Right ventricle myocardium inferior (tissue), 1 donor: Measurements from ENCODE around the gene BTBD18. TPM values are rescaled to one million over a fixed set of nuclear protein-coding genes. Genes with fewer than 3 reads are reported as not detected.

Experiments used
- ATAC-seq: fragments of 200-7000 bp; cut with Tn5 transposase; one replicate; pipeline ENCODE4 v1.9.1; 2020; ENCODE audit warnings: mild to moderate bottlenecking, moderate library complexity
- DNase-seq: peaks from one replicate; pipeline ENCODE4 v3.0.0; 2021; ENCODE audit errors: missing footprints
- intact Hi-C: fragments of 100-400 bp; cut with DNase I; formaldehyde crosslinking; loops from one replicate; pipeline ENCODE4 v1.11.0; 2022
- total RNA-seq: library from RNA; stranded (reverse); fragmentation: NEBNext Ultra II Directional; extraction: Animal tissue kit (Norgen Biotek cat#: 25700); gene quantifications from one replicate; pipeline ENCODE4 v1.2.1, GENCODE V29; 2021
- donor health status: DM: no; HTN: yes; CAD: no; lungs with severe emphysema.

Gene BTBD18
- total RNA-seq, 1 donor from 2014 or later = not detected

DNA sequence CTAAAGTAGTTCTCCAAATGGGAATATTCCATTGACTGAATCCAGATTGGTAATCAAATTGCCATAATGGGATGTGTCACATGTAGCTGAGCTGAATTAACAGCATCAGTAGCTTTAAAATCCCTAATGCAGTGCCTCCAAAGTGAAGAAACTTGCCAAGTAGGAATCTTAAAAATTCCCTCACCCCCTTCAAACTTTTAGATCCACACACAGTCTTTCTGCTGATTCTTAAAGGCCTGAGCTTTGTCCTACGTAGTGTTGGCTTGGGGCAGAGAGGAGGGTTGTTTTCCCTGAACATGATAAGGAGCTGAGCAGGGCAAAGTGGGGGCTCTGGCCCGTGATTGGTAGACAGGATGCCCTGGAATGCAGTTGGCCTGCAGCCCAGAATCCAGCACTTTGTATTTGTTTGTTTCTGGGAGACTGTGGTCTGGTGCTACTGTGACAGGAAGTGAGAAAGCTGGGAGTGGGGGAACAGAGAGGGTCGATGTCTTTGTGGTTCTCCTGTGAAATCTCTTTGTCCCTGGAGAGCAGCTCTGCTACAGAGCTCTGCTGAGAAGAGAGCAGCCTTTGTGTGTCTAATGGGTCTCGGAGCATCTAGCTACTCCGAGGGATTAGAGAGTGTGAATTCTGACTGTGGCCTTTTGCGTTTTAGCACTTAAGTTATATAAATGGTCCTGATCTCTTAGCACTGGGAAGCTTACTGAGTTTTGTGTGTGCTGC lies 26.9 kb upstream of the BTBD18 start:
- intact Hi-C loops = loop anchor here (1.0 to 2.0 kb wide), 2 partner anchors 16 to 20 kb away; no protein-coding TSS in a partner anchor
- DNase-seq (peak; percentile 93), ATAC-seq (peak; percentile 92)

DNA sequence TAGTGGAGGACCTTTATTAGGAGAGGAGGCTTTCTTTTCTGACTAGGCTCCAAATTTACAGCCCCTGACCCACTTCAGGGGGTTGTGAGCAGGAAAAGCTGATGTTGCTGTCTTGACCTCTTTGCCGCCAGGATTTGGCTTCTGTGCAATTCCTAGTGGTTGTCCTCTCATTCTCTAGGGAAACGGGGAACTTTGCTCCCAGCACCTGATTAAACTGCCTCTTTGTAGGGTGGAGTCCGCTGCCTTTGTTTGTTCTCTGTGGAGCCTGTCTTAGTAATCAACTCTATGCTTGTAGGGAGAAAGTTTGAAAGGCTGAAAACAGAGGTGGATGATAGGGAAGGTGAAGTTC lies 26.3 kb upstream of the BTBD18 start:
- DNase-seq = no peak
- ATAC-seq = no peak
- intact Hi-C loops = loop anchor here (1.0 to 2.0 kb wide), 2 partner anchors 16 to 21 kb away; no protein-coding TSS in a partner anchor

DNA sequence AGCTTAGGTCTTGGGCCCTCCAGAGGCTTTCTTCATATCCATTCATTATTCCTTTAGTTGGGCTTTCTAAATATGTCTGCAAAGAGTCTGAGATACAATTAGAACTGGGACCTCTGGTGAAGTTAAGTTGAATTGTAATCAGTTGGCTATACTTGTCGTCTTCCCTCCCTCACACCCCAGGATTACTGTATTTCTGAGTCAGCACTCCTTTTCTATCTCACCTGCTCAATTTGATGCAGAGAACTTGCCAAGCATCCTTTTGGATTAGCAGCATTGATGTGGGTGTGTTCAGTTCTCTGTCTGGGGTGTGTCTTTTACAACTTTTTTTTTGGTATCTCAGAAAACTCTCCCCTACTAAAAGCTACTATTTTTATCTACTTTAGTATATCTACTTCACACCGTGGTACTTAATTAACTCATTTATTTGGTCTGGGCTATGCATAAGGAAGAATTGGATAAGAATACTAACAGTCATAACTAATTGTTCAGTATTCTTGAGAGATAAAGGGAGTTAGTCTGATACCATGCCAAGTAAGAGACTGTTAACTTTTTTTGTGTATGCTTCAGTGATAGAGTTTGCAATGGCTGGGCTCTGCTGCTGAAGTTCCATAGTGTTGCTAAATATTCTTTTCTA lies 25.1 kb upstream of the BTBD18 start:
- intact Hi-C loops = no loop called here
- ATAC-seq = no peak
- DNase-seq = no peak

DNA sequence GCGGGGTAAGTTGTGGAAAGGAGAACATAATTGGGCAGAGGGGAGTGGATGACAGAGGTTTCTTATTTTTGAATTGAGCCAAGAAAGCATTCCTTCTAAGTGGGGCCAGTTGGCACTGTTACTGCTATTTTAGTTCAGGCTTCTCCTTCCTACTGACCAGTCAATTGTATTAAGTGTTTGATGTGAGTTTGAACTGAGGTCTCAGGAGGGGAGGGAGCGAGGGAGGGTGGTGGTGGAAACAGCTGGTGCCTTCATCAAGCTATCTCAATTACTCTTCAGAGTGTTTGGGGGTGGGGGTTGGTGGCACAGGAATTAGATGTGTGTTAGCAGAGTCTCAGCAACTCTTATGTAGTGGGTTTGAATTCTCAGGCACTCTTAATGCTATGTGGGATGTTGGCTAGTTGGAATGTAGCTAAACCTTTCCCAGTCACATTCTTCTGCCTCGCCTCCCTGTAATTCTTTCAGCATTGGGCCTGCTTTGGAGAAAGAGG lies 24.5 kb upstream of the BTBD18 start:
- DNase-seq = no peak
- no peak for ATAC-seq
- intact Hi-C loops = no loop called here

DNA sequence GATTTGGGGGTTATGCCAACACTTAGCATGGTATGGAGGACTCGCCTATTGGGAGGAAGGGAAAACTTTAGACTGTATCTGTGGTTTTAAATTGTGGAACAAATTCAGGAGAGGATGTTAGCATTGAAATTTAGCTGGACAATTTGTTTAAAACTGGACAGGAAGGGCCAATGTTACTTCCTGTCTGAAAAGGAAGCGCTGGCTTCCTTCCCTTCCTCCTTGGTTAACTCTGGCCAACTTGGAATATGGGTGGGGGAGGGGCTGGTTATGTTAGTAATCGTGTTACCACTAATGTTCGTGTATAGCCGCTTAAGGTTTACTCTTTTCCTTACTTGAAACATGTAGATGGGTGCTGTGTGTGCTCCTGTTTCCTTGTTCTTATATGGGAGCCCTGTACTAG lies 23.9 kb upstream of the BTBD18 start:
- no peak for ATAC-seq
- DNase-seq = no peak
- intact Hi-C loops = no loop called here

DNA sequence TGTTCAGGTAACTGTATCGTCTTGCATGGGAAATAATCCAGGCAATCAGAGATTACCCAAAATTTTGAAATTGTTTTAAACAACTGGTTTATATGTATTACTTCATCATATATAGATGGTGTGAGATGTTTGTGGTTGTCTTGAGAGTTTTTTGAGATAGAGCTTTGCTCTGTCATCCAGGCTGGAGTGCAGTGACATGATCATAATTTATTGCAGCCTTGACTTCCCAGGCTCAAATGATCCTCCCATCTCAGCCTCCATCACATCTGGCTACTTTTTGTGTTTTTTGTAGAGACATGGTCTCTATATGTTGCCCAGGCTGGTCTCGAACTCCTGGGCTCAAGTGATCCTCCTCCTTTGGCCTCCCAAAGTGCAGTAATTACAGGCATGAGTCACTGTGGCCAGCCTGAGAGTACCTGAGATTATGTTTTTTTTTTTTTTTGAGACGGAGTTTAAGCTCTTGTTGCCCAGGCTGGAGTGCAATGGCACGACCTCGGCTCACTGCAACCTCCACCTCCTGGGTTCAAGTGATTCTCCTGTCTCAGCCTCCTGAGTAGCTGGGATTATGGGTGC lies 21.5 kb upstream of the BTBD18 start:
- intact Hi-C loops = no loop called here
- ATAC-seq (no peak), DNase-seq (no peak)

DNA sequence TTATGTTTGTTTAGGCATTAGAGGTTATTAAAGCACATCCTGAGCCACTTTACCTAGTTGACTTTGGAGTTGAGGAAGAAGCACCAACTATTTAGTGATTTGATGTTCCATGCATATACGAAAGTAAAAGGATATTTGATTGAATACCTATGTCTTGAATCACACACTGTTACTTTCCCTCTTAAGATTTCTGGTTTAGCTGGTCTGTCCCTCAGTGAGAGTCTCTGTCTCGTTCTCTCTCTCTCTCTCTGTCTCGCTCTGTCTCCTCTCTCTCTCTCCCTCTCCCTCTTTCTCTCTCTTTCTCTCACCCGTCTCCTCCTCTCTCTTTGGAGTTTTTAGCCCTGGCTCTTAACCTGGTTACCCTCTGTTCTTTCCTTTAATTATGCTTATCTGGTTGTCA lies 20.9 kb upstream of the BTBD18 start:
- DNase-seq (no peak), ATAC-seq (no peak)
- intact Hi-C loops = no loop called here

DNA sequence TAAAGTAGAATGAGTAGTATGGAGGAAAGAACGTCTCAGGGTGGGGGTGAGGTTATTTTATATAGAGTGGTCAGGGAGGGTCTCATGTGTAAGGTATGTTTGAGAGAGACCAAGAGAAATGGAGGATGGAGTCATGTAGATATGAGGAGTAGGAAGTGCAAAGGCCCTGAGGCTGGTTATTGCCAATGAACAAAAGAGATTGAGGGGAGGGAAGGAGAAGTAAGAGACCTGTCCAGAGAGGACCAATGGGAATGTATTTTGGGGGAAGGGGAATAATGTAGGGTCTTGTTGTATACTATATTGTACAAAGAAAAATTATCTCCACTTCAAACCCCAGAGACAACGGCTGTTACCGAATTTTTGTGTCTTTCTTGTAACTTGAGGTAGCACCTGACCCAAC lies 19.7 kb upstream of the BTBD18 start:
- intact Hi-C loops = no loop called here
- DNase-seq = no peak
- no peak for ATAC-seq

DNA sequence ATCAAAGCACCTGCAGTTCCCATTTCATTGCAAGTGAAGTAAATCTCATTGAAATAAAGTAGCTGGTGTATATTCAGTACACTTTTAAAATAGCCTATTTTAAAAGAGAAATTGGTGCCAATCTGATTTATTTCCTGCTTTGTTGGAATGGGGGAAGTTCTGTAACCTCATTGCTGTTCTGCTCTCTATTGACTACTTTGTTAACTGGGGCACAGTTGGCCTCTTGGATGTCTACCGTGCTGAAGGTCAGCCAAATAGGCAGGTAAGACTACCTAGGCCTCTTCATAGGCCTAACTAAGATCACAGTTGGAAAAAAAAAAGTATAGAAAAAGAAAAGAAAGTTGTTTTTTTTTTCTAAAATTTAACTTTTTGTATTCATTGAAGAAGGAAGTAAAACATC lies 19.2 kb upstream of the BTBD18 start:
- intact Hi-C loops = no loop called here
- ATAC-seq (no peak), DNase-seq (no peak)

DNA sequence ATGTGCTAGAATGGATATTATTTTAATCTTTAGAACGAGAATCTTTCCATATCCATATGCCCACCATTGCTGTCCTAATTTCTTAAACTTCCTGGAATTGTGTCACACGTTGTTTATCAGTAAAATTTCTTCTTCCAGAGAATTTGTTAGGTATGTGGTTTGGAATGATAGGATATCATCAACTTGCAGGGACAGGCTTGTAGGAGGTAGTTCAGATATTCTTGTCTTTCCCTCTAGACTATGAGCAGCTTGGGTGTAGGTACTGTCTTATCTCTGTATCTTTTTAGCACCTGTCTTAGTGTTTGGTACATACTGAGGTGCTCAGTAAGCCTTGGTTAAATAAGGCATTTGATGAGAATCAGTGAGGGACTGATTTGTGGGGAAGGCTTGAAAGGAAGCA lies 13.4 kb upstream of the BTBD18 start:
- ATAC-seq (no peak), DNase-seq (no peak)
- intact Hi-C loops = no loop called here

DNA sequence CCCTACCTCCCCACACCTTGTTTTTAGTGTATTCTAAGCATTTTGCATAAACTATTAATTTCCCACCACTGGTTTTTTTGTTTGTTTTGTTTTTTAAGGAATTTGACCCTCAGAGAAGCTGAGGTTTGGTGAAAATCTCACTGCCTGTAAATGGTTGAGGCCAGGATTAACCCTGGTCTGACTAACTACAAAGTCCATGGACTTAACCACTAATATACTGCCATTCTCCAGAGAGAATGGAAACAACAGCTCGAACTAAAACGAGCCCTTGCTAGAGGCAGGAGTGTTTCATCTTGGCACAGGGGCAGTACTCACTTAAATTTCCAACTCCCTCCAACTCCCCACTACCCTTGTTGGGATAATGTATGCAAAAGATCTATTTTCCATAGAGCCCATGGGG lies 12.9 kb upstream of the BTBD18 start:
- no peak for DNase-seq
- no peak for ATAC-seq
- intact Hi-C loops = no loop called here

DNA sequence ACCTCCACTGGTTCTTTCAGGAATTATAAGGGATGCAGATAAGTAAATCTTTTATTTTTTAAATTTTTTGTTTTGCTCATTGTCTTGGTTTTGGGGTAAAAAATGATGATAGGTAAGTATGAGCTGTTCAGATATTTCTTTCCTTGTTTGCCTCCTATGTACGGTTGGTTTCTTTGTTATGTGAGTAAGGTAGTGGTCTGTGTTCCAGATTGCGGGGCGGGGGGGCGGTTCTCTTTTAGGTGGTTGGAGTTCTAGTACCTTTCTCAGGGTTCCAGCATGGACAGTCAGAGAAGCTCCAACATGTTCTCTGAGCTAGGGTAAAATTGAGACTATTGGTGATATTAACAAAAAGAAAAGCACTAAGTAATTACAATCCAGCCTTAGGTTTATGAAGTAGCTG lies 12.4 kb upstream of the BTBD18 start:
- ATAC-seq (no peak), DNase-seq (no peak)
- intact Hi-C loops = no loop called here

DNA sequence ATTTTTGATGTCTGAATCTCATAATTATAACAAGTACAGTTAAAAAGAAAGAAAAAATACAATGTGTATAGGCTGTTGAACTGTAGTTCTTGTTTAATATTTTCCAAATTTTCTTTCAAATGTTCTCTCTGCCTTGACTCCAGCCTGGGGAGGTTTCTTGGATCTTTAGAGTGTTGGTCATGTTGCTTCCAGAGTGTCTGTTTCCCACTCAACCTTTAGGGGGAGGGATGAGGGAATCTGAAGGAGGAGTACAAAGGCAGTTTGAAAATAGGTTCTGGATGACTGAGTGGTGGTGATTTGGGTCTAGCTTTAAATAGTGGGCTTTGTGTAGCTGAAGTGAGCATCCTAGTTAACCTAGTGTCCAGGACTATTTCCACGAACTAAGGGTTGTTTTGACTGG lies 11.9 kb upstream of the BTBD18 start:
- no peak for DNase-seq
- intact Hi-C loops = loop anchor here (2.0 kb wide), 1 partner anchor 37 kb away; no protein-coding TSS in a partner anchor
- peak; percentile 17 for ATAC-seq

DNA sequence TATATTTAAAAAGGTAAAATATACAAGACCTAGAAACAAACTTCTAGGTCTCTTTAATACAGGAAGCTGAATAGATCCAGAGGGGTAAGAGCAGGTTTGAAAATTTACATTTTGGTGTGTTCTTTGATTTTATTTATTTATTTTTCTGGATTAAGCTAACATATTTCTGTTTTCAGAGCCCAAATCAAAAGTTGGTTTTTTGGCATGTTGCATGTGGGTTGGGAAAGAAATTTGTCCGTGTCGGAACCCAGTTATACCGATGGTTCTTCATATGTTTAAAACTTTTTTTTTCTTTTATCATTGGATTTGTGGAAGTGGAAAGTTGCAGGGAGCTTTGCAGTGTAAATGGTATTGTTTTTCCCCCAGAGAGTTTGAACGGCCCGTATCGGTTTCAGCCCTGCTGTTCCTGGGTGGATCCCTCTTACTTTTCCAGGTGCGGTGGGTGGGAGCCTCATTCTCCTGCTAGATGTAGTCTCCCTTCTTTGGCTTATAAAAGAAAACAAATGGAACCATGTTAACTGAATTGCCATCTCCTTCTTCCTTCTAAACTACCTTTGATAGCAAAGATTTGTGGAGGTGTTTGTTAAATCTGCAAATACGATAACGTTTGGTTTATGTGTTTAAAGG lies 10.7 kb upstream of the BTBD18 start:
- no peak for DNase-seq
- intact Hi-C loops = loop anchor here (1.0 to 2.0 kb wide), 2 partner anchors 16 to 38 kb away; no protein-coding TSS in a partner anchor
- ATAC-seq = no peak

DNA sequence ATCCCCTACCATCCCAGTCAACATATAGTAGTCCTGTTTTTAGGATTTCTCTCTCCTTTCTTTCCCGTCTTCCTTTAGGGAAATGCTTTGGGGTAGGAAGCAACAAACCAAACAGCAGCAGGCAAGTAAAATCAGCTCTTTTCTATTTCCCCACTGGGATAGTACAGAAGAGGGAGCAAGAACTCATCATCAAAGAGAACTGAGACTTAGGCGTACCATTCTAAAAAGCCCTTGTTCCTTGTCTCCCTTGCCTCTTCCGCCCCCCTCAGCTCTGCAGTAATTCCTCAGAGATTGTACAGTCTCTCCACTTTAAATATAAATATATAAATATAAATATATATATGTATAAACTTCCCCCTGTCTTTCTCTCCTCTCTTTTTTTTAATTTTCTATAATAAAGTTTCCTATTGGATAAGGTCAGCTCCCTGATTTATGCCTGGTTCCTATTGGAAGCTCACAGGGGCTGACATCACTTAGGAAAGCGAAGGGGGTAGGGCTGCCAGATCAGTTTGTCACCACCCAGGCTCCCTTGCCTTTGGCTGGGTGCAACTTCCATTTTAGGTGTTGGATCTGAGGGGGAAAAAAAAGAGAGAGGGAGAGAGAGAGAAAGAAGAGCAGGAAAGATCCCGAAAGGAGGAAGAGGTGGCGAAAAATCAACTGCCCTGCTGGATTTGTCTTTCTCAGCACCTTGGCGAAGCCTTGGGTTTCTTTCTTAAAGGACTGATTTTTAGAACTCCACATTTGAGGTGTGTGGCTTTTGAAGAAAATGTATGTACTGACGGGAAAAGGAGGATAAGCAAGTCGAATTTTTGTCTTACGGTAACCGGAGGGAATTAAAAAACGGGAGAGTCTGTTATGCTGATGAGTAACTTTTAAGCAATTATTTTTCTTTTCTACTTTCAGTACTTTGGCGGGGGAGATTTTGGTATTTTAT lies 9.9 kb upstream of the BTBD18 start, which contains the start of gene CTNND1:
Gene CTNND1 (plus strand): TSS at position 502 of the 934 bp plus-strand sequence. CDS start 29,677 bp downstream, outside the sequence.
- intact Hi-C loops = loop anchor here (1.0 to 2.0 kb wide), 2 partner anchors 17 to 39 kb away; no protein-coding TSS in a partner anchor
- peak; percentile 98 for ATAC-seq
- DNase-seq = peak; percentile 84

DNA sequence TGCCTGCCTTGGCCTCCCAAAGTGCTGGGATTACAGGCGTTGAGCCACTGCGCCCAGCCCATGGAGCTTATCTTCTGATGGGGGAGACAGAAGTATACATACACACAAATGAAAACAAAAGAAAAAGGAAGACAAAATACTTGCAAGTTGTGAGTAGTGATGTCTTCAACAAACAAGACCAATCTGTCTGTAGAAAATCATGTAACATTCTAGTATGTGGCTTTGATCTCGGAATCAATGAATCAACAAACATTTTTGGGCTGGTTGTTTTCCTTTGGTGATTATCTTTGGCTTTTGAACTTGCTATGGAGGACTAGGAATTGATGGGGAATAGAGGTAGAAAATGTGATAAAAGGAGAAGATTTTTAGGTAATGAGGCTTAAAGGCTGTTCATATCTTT lies 6.6 kb upstream of the BTBD18 start:
- ATAC-seq (no peak), DNase-seq (no peak)
- intact Hi-C loops = no loop called here

DNA sequence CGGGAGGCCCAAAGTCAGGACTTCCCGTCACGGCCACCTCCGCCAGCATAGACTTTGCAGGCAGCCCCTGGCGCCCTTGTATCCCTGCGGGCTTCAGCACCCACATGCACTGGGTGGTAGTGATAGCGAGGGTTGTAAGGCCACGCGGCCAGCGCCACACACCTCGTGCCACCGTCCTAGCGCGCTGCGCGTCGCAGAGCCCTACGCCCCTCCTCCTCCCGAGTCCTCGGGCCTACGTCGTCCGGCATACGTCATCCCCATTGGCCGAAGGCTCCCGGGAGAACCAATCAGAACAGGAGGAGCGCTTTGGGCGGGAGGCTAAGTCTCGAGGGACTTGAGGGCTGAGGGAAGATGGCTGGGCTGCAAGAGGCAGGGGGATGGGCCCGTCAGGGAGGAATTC lies 1.3 kb upstream of the BTBD18 start:
- ATAC-seq (no peak), DNase-seq (no peak)
- intact Hi-C loops = no loop called here

DNA sequence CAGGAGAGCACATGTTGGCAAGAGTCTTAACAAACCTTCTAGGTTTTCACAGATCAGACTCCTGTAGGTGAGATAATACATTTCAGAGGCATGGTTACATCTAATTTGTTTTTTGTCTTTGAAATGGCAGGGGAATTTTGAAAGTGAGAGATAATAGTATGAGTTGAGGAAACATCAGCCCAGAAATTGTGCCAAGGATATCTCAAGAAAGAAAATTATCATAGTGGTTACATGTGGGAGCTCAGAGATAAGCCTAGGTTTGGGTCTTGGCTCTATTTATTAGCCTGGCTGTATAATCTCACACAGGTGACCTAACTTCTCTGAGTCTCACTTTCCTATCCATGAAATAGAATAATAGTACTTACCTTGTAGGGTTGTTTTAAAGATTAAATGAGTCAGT lies 443 bp downstream of the BTBD18 start:
- ATAC-seq (no peak), DNase-seq (no peak)
- intact Hi-C loops = loop anchor here (2.0 kb wide), 1 partner anchor 50 kb away; no protein-coding TSS in a partner anchor
